GM19099 (cell line): ENCODE data around the gene SLC2A10.

Source experiments
- POLR2A ChIP-seq: IDR thresholded peaks from 3 replicates; pipeline ENCODE4 v1.6.1; 2011; ENCODE audit warnings: low read depth; ENCODE audit not compliant: insufficient read length; ENCODE audit errors: extremely low read depth

The SLC2A10 gene

DNA sequence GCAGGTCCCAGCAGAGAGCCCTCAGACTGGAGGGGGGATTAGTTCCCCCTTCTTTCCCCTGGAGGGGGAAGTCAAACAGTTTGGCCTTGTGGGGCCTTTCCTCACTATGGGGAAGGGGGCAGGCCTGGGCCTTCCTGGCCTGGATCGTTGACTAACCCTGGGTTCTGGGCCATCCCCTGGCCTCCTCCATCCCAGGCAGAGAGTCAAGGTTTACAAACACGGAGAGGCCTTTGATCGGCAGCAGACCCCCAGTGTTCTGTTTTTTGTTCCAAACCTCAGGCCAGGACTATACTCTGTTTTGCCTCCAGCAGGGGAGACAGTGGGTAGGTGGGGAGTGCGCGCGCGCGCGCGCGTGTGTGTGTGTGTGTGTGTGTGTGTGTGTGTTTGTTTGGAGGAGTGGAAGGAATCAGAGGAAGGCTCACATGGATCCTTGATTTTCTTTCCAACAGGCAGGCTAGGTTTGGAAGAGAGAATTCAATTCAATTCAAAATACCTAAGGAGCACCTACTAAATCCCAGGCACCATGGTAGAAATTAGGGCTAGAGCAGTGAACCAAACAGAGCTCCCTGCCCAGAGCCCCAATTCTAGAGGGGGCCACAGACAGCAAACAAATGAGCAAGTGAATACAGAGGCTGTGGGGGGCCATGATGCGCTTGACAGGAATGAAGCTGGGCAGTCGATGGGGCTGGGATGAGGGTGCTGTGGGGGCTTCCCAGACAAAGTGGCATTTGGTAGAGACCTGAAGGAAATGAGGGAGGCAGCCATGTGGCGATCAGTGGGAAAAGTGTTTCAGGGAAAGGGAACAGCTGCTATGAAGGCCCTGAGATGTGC is 35.0 kb upstream of the SLC2A10 start:
- no peak for TF ChIP-seq POLR2A

DNA sequence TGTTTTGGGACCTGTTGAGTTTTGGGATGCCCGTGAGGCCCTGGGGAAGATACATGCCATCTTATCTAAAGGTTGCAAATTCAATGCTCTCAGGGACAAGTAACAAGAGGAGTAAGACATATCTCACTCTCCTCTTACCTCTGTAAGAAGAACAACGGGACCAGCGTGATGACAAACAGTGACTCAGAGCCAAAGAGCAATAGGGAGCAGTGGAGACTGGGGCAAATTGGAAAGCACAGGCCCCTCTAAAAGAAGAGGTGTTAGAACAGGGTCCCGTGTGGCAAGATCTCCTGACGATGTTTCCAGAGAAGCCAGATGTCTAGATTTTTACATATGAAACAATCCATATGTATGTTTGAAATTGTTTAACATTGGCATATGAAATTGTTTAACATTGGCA is 31.8 kb upstream of the SLC2A10 start:
- TF ChIP-seq POLR2A = no peak

DNA sequence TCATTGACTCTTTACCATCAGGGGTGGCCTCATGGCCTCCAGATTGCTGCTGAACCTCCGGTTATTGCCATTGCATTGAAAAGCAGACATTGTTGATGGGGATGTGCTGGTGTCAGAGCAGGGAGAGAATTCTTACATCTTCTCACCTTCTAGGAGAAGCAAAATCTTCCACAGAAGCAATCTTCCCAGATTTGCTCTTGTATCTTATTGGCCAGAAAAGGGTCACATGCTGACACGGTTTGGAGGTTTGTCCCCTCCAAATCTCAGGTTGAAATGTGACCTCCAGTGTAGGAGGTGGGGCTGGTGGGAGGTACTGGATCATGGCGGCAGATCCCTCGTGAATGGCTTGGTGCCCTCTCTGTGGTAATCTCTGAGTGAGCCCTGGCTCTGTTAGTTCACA is 30.9 kb upstream of the SLC2A10 start:
- no peak for TF ChIP-seq POLR2A

DNA sequence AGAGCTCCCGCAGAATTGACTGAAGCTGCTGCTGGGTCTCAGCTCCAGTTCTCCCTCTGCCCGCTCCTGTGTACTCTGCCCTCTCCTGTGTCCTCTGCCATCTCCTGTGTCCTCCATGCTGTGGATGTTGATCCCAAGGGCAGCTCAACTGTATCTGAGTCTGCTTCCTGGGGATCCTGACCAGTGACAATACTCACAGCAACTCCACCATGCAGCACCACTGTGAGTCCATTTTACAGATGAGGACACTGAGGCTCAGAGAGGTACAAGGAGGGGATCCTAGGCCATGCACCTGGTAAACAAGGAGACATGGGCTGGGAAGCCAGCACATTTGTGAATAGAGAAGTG is 28.8 kb upstream of the SLC2A10 start:
- TF ChIP-seq POLR2A = no peak

DNA sequence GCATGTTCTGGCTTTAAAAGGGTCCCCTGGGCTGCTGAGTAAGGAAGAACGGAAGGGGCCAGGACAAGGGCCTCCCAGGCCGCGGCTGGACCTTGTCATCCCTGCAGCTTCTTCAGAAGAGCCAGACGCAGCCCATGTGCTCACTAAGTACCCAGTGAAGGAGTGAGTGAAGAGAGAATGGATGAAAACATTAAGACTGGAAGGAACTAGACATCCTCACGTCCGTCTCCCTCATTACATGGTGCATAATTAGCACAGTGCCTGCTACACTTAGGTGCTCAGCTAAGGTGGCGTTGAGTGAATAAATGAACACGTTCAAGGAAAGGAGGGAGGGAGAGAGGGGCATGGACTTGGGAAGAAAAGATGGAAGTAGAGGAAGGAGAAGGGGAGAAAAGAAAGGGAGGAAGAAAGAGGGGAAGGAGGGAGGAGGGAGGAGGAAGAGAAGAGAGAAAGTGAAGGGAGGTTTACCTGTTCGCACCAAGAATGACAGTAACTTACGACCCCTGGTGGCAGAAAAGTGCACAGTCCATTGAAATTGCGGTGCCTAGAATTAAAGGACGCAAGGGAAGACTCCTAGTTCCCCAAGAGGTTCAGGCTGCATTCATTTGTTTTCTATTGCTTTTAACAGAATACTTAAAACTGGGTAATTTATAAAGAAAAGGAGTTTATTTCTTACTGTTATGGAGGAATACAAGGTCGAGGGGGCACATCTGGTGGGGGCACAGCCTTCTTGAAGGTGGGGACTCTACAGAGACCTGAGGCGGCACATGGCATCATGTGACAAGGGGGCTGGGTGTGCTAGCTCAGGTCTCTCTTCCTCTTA is 28.2 kb upstream of the SLC2A10 start:
- no peak for TF ChIP-seq POLR2A

DNA sequence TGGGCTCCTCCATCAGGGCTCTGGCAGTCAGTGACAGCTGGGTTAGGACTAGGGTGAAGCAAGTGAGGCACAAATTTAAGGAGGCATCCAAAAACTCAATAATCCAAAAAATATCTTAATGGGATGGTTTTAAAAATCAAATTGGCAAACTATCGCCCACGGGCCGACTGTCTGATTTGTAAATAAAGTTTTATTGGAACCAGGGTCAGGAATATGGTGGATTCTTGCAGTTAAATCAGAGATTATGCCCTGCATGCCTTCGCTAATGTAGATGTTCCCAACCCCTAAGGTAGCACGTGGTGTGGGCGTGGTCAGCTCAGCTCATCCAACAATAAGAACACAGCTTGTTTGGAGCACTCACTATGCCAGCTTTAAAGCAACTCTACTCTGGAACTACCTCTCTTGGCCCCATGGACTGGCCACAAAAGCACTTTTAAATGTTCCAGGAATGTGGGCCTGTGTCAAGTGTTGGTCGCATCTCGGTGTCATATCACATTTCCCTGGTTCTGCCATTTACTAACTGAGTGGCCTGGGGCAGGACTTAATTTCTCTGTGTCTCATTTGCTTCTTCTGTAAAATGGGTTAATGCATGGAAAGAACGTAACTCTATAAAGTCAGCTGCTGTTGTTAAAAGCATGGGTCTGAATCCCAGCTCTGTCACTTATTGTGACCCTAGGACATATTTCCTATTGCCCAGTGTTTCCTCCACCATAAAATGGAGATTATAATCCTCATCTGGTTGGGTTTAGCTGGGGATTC is 27.2 kb upstream of the SLC2A10 start:
- no peak for TF ChIP-seq POLR2A

DNA sequence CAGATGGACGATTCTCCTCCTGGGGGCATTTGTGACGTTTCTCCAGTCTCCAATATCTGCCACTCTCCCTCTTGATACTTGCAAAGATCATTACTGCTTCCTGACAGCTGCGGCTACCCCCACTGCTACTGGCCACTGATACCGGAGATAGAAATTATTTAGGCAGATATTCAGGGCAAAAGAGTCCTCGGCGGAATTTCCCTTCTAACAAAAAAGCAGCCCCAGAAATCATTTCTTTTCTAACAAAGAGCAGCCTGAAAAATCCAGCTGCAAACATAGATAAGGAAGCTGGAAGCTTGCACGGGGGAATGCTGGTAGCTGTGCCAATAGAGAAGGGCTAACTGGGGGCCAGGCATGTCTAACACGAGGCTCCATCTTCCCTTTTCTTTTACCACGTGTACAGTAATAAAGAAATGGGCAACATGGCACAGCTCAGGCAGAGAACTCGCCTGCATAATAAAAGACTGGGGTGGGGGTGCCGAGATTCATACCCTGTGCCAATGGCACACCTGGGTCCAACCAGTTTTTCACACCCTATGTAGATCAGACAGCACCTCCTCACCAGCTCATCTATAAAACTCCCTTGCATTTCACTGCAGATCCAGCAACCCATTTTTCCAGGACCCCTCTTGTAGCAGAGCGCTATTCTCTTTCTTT is 26.3 kb upstream of the SLC2A10 start:
- no peak for TF ChIP-seq POLR2A

DNA sequence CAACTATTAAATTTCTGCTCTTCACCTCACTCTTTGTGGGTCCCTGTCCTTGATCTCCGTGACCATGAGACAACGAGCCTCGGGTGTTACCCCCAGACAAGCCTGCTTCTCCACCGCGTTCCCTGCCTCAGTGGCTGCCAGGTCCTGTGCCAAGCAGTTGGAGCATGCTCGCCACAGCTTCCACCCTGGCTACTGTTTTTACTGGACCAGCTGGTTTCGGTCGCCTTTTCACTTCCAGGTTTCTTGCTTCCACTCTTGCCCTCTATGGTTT is 25.8 kb upstream of the SLC2A10 start:
- no peak for TF ChIP-seq POLR2A

DNA sequence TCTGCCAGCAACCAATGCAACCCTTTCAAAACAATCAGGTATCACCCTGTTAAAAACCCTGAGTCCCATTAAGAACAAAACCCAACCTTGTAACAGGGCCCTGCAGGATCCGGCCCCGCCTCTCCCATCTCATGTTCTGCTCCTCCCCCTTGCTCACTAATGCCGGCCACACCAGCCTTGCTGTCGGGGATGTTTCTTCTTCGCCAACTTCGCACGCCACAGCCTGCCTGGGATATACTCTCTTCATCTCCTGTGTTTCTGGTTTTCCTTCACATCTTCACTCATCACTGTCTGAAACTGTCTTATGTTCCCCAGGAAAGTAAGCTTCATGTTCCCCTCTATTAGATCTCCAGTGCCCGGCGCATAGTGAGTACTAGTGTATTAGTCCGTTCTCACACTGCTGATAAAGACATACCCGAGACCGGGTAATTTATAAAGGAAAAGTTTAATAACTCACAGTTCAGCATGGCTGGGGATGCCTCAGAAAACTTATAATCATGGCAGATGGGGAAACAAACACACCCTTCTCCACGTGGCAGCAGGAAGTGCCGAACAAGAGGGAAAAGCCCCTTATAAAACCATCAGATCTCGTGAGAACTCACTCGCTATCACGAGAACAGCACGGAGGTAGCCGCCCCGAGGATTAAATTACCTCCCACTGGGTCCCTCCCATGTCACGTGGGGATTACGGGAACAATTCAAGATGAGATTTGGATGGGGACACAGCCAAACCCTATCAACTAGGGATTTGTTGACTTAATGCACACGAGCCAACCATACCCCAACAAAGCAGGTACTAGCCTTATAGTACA is 25.3 kb upstream of the SLC2A10 start:
- no peak for TF ChIP-seq POLR2A

DNA sequence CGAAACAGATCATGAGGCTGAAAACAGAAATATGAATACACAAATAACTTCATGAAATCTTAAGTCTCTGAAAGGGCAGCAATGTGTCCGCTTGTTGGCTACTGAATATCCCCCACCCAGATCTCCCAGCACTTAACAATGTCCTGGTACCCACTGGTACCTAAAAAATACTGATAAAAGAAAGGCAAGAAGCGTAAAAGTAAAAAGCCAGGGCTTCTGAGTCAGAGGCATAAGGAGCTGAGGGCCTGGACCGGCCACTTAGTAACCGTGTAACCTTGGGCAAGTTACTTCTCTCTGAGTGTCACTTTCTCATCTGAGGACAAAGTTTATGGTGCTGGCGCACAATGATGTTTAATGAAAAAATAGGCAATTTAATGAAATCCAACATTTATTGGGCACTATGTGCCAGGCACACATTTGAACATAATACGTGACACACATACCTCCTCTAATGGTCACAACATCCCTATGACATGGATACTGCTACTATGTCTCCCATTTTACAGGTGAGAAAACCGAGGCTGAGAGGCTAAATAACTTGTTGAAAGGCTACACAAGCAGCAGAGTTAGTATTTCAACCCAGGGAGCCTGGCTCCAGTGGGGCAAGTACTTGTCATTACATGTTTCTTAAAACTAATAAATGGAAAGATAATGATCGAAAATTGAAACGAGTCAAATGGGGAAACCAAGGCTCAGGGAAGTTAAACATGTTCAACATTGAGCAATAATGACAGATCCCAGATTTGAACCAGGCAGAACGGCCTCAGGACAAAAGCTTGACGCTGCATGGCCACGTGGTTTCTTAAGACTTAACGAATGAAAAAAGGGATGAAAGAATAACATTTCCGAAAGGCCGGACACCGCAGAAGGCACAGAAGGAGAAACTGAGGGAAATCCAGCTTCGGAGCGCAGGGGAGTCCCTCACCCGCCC is 21.0 kb upstream of the SLC2A10 start:
- no peak for TF ChIP-seq POLR2A

DNA sequence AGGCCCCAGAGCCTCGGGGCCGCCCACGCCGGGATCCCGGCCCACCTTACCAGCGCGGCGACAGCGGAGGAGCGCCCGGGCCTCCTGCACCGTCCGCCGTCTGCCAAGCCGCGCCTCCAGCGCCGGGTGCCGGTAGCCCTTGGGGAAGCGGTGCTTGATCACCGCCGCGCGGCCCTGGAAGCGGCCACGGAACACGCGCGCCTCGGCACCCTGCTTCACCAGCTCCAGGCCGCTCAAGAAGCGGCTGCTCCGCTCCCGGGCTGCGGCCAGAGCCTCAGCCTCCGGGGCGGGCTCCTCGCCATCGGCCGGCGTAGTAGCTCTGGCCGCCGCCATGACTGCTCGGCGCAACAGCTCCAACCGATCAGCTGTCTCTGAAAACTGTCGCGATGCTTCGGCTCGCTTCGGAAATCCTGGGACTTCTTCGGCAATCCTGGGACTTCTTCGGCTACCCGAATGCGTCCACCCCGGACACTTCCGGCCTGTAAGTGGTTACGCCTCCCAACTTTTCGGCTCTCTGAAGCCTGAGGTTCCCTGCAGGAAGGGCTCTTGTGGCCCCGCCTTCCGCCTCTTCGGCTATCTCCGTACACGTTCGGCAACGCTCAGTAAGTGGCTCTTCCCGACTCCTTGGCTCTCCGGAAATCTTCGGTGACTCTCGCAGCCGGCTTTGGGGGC is 20.2 kb upstream of the SLC2A10 start, which contains the start of gene TP53RK:
Gene TP53RK, minus strand, starts transcription at position 363 of the 672 bp plus-strand sequence. Its CDS starts 30 bp downstream, at position 333.
- peak; percentile 74 for TF ChIP-seq POLR2A

DNA sequence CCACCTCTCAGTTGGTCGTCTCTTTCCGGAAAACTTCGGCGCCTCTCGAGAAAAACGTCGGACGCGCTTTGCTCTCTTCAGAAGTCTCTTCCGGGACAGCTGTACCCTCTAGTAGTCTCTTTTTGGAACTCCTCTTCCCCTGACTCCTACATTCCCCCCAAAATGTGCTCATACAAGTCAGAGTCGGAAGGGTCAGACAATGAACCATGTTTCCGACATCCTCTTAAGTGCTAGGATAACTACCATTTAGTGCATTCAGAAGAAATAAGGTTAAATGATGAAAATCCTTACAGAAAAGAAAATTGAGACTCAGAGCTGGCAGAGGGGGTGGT is 19.7 kb upstream of the SLC2A10 start:
- TF ChIP-seq POLR2A = peak; percentile 30
